Renal cortex interstitium (tissue), 11 donors: ENCODE results near the gene COTL1. TPM values are rescaled to one million over a fixed set of nuclear protein-coding genes. Genes with fewer than 3 reads are reported as not detected.

Source experiments
- DNase-seq, 11 donors: peaks; one replicate each; pipeline ENCODE4 v3.0.0-alpha.2; 2013; ENCODE audit warnings: low read depth in 9 of 11, low spot score in 4 of 11; ENCODE audit errors: extremely low read depth in 1 of 11
- polyA plus RNA-seq, 3 donors: library from polyadenylated mRNA; unstranded; fragments of 120-200 nt; gene quantifications; one replicate each; pipeline ENCODE4 v1.2.1, GENCODE V29; 2013; ENCODE audit not compliant: insufficient read length in 3 of 3

The COTL1 gene
- polyA plus RNA-seq, 3 donors, result 141 to 146 (median 143) TPM

DNA sequence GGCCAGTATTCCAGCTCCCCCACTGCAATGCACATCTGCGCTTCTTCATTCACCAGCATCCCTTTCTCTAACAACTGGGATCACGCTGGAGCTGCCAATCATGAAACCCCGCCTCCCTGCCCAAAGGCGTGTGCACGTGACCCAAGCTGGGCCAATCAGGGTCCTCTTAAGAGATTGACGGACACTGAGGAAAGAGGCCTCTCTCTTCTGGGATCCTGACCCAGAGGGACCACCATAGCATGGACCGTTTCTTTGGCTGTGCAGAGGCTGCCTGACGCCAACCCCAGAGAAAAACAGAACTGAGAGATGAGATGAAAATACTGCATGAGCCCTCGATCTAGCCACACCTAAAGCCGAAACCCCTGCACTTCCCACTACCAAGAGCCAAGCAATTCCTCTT, 32.0 kb downstream of the COTL1 start:
- DNase-seq, result no peak

DNA sequence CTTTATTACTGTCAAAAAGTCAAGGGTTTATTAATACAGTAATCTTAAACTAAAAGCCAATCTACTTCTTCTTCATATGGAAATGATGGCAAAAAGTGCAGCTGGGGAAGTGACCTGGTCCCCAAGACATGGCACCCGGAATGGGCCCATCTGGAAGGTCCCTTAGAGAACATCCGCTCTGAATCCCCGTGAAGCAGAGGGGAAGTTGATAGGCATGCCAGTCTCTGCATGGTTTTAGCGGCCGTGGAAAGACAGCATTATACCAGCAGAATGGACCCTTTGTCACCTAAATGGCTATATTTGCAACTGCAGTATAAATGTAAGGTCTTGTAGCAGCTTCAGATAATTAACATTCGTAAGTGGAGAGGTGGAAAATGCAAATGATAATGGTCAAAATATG, 32.4 kb downstream of the COTL1 start:
- DNase-seq, result no peak

DNA sequence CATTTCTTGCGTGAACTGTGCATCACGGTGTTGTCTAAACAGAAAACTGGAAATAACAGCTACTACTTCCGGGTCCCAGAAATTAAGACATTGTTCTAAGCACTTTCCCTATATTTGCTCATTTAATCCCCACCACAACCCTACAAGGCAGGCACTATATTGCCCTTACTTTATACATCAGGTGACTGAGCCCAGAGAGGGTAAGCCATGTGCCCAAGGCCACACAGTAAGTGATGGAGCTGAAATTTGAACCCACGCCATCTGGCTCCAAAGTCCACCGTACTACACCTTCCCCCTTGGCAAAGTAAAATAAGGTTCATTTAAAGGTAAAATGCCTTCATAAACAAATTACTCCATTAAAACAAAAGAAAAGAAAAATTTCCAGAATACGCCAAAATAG, 33.2 kb downstream of the COTL1 start:
- DNase-seq, result no peak

DNA sequence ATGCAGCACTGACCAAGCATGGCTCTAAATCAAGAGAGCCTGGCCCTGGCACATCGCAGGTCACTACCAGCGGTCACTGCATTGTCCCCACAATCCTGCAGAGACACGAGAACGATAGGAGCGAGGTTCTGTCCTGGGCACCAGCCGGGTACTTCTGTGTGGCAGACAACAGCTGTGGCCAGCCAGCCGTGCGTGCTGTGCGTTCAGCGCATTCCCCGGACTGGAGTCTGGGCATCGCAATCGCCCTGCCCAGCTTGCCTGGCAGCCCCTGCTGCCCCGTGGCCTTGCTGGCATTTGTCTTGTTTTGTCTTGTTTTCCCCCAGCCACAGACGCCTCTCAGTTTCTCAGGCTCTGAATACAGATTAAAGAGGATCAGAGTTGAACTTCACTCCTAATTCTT, 33.9 kb downstream of the COTL1 start:
- DNase-seq, result no peak

DNA sequence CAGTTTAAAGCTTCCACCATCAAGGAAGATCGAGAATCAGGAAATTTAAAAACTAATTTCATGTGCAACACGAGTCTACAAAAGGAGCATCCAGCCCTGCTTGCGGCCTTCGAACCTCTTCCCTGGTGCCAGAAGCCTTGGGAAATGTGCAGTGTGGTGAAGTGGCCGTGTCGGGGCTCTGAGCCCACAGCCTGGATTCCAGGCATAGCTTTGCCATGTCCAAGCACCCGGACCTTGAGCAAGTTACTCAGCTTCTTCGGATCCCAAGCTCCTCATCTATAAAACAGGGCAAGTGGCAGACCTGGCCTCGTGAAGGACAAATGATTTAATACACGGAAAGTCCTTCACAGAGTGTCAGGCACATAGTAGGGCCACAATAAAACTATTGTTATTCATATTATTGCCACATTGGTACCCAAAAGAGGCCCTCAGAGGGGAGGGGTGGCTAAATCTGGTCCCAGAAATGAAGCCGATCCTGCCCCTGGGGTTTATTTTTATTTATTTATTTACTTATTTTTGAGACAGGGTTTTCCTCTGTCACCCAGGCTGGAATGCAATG, 34.8 kb downstream of the COTL1 start:
- no peak for DNase-seq

DNA sequence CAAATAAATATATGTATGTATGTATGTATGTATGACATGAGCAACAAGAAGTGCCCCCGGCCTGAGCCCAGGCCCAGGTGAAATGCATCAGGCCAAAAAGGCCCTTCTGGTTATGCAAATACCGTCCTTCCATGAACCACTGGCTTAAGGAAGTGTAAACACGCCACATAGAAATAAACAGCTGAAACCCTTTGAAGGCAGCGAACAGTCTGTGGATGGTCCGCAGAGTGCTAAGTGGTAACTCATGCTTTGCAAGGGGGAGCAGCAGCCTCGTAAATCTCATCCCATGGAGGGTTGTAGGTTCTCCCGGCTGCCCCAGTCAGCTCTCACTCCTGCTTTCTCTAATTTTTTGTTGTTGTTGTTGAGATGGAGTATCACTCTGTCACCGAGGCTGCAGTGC, 36.7 kb downstream of the COTL1 start:
- DNase-seq, result no peak

DNA sequence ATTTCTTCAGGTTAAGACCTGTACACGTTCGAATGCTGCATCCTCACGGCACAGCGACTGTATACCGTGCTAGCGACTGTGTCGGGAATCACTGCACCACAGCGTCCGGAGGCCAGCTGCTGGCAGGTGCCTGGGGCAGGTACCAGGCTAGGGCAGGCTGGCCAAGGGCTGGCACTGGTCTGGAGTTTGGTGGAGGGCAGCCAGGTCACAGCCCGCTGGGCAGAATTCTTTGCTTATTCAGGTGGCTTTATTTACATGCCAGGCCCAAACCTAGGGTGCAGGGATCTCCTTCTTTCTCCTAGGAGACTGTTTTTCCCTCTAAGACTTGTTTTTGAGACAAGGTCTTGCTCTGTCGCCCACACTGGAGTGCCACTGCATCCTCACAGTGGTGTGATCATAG, 37.9 kb downstream of the COTL1 start:
- no peak for DNase-seq

DNA sequence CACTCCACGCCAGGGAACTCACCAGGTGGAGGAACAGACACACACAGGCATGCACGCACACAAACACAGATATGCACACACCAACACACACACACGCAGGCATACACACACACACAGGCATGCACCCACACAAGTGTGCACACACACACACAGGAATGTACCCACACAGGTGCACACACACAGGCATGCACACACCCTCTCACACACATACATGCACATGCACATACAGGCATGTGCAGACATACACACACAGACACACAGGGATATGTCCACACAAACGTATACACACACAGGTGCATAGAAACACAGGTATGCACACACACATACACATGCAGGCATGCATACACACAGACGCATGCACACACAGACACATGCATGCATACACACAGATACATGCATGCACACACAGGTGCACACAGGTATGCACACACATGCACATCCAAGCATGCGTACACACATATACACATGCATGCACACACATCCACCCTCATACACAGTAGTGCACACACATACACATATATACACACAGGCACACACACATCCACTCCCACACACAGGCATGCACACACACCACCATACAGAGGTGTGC, 39.2 kb downstream of the COTL1 start:
- DNase-seq, result no peak

DNA sequence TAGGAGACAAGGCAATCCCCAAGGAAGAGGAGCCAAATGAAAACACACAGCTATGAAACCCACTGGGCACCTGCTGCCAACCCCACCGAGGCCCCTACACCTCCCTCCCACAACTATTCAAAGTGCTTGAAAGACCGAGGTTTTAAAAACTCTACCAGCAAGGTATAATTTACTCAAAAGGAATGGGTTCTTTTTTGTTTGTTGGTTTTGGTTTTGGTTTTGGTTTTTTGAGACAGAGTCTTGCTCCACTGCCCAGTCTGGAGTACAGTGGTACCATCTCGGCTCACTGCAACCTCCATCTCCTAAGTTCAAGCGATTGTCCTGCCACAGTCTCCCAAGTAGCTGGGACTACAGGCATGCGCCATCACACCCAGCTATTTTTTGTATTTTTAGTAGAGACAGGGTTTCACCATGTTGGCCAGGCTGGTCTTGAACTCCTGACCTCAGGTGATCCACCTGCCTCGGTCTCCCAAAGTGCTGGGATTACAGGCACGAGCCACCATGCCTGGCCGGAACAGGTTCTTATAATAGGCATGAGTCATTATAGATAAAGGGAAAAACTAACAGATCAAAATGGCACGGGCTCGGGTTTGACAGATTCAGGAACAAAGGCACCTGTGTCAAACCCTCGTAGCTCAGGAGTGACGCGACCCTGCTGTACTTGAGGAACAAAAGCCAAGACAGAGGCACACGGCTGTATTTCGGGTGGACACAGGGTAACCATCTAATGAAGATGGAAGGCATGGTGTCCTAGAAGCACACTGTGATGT, 40.7 kb downstream of the COTL1 start:
- DNase-seq, result no peak

DNA sequence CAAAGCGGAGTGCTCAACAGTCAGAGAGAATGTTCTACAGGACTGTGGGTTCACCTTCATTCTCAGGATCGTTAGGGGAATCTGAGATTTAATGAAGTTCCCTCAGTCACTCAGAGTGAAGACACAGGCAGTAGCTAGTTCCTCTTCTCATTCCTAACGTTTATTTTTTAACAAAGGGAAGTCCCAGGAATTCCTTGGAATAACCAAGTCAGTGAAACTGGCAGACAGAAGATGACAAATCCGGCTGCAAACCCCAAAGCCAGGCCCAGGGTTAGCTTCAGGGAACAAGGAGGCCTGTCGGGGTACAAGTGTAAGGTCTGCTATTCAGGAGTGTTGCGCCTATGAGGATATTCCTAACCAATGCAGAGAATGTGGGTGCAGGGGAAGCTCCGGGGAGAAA, 42.0 kb downstream of the COTL1 start:
- DNase-seq, result no peak

DNA sequence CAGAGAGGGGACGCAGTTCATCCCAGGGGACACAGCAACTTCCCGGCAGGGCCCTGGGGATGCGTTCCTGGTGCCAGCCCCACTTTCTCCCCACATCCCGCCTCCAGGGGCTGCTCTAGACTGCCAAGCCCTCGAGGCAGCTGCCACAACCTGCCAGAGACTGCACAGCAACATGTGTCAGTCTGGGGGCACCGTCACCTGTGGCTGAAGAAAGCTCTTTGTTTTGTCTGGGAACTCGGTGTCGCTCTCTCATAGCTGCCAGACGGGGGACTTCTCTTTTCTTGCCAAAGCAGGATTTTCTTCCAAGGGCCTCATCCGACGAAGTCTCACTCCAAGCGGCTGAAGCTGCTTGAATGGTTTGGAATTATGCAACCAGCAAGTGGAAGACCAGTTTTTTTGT, 43.7 kb downstream of the COTL1 start:
- DNase-seq, result no peak

DNA sequence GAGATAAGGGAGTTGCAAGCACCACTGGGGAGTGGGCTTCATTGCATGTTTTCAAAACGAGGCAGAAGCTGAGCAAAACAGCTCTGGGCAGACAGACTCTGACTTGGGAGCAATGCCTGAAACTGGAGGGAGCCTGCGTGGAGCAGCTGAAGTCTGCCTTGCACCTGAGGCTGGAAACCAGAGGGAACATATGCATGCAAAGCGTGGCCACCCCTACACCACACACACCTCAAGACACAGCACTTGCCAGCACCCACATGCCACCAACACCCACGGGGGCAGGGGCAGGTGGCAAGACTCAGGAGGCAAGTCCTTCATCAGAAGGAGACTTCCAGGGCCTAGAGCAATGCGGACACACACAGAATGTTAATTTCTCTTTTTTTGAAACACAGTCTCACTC, 45.8 kb downstream of the COTL1 start:
- no peak for DNase-seq

DNA sequence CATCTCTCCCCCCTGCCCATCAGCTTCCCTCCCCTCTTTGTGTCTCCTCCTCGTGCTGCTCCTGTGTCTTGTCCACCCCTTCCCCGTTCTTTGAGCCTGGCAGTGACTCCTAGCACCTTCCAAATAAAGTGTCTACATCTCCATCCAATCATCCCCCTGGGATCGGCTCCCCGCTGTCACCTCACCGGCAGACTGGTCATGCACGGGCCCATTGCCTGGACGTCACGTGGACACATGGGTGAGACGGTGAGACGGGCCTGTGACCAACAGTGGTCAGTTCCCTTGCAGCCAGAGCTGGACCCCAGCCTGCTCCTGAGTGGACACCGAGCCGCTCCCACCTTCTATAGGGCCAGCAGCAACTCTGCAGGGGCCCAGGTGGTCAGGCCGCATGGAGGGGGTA, 46.4 kb downstream of the COTL1 start:
- no peak for DNase-seq

DNA sequence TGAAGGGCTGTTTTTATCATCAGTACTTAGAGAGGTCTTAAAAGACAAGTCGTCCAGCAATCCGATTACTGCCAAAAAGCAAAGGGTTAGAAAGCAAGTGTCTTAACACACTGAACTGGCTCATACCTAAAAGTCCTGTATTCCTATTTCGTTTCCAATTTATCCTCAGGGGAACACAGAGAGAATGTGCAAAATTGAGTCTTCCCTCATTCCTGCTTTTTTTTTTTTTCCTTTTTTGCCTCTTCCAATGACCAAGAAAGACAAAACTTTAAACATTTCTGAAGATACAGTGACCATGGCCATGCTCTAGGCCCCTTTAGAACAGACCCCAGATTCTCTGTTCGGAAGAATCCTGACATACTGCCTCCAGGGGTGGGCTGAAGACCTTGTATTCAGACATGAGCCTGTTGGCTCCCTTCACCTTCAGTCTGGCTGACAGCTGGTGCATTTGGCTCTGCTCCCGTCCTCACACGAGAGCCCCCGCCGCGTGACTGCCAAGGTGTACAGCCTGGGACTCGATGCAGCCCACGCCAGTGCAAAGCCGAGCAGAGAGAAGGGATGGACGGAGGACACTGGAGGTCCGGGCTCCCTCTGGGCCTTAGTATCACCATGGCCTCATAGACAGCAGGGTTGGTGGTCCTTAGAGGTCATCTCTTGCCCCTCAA, 47.0 kb downstream of the COTL1 start:
- DNase-seq, result no peak

DNA sequence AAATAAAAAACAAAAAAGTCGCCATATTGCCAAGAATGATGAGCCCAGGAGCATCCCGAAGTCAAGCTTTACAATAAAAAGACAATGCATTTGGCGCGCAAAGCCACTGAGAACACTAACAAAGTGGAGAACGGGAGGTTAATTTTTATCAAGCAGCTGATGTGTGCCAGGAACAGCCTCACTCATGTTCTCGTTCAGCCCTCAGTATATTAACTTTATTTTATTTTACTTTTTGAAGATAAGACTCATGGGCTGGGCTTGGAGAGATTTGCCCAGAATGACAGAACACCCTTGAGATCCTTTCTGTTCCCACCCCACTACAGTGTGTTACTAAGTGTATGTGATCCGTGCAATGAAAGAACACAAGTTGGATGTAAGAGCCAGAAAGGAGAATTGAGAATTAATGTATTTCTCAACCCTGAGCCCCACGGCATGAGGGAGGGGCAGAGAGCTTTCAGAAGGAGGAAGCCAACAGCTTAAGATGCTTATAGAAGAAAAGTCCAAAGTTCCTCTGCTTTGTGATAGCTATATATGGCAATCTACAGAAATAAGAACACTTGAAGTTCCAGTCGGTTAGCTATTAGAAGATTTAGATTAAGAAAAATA, 48.4 kb downstream of the COTL1 start:
- no peak for DNase-seq

DNA sequence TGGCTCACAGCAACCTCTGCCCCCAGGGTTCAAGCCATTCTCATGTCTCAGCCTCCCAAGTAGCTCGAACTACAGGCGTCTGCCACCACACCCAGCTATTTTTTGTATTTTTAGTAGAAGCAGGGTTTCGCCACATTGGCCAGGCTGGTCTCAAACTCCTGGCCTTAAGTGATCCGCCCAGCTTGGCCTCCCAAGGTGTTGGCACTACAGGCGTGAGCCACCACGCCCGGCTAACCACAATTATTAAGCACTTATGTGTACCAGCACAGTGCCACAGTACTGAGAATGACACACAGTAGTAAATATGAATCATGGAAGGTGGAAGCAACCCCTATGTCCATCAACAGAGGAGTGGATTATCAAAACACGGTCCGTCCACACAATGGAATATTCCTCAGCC, 49.8 kb downstream of the COTL1 start:
- DNase-seq, result no peak

DNA sequence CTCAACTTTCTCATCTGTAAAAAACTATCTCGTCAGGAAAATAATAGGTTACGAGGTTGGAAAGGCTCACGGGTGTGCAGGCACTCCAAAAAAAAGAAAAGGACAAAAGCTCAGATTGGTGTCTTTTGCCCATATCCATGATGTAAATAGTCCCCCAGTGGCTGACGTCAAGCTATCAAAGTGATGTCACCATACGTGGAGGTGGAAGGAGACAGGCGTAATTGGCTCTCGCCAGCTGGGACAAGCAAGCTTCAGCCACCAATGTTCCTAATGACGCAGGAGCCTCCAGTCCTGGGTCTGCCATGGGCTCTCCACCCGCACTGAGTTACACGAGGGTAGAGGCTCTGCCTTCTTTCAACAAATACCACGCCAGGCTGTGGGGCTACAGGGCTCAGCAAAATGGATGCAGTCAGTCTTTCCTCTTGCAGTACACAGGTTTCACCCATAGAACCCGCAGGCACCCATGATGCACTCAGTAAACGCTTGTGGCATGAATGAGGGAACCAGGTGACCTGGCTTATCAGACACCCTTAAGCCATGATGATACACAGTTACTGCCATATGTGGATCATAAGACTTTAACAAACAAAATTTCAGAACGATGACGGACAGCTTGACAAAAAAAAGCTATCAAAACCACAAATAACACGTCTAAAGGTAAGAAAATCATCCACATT, 50.5 kb downstream of the COTL1 start:
- DNase-seq, result no peak

DNA sequence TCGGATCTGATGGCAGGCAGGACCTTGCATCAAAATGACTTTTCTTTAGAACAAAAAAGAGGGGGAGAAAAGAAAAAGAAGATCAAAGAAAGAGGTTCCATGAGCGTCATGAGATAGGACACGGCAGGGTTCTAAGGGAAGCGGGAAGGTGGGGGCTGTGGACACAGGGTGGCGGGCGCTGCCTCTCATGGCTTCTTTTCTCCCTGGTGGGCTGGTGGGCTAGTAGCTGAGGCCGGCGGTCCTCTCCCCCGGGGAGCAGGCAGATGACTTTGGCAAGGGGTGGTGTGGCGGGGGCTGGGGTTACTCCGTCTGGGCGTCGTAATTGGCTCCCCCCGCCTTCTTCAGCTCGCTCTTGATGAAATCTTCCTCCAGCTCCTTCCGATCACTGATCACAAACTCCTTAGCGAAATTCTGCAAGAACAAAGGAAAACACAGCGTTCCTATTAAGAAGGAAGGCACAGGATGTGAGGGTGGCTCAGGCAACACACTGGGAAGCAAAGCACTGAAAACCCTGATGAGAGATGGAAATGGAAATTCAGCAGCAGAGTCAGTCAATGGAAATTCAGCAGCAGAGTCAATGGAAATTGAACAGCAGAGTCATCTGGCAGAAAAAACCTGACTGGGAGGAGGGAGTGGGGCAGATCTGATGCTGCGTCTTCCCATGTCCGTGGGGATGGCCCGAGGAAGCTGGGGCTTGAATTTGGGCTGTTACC, 51.2 kb downstream of the COTL1 start:
- no peak for DNase-seq
